ENCODE results near the gene NOTUM.

- TF ChIP-seq CTCF (IDR thresholded peaks at IDR 0.05): no peak
- no peak for TF ChIP-seq ZFX (IDR thresholded peaks at IDR 0.05; ENCODE audit: borderline replicate concordance)
Observed at GRCh38 chr17:81984773-81985410, 23.9 kb upstream of the NOTUM start.

All from 22Rv1 (cell line).